Activated CD4-positive, CD25-positive, alpha-beta regulatory T cell treated with anti-CD3 and anti-CD28 coated beads, Interleukin-2, amount 50 U/mL, for 72 hours (primary cell): ENCODE results near the gene SH2D1A.
"Not testable (repeated sequence)": the region's sequence is repeated elsewhere in the genome, so short reads cannot be mapped to it uniquely, and the experiment has no call there.

Experiments used
- DNase-seq: peaks from one replicate; pipeline ENCODE4 v3.0.0; 2021

Gene SH2D1A

GRCh38 chrX:124358800-124359383 lies 12.5 kb downstream of the SH2D1A start:
- no peak for DNase-seq

DNA sequence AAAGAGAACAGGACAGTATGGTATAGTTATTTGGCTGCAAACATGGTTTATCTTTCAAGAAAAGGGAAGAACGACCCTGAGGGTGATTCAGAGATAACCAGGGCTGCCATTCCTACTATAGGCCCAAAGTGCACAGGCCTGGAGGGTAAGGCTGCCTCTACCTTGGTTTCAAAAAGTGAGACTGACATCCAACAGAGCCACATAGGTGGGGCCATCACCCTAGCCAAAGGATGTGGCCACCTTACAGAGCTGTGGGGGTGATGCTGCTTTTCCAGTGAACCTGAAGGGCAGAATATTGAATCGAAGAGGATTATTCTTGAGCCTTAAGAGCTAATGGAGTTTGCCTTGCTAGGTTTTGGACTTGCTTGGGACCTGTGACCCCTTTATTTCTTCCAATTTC lies 15.7 kb downstream of the SH2D1A start:
- no peak for DNase-seq

DNA sequence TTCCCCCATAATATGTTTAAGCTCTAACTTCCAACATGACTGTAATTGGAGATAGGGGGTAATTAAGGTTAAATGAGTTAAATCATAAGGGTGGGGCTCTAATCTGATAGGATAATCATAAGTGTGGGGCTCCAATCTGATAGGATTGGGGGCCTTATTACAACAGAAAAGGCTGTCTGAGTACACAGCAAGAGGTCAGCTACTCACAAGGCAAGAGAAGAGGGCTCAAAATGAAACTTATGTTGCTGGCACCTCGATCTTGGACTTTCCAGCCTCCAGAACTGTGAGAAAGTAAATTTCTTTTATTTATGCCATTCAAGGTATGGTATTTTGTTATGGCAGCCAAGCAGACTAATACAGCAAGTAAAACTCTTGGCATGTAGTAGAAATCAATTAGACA lies 16.4 kb downstream of the SH2D1A start:
- DNase-seq, result no peak

DNA sequence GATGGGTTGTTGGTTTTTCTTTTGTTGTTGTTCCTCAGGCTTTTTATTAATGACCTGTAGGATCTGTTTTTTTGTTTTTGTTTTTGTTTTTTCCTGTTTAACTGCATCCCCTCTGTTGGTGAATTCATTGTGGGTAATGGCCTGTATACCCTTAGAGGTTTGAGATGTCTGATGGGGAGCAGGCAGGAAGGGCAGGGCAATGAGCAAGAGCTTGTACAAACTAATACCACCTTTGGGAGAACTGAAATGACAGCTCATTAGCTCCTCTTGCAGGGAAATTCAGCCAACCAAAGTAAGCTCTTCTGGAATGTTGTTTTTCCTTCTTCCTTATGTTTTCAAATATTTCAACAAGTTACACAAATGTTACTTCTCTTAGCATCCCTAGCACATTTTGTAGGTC lies 23.4 kb downstream of the SH2D1A start:
- DNase-seq, result no peak

DNA sequence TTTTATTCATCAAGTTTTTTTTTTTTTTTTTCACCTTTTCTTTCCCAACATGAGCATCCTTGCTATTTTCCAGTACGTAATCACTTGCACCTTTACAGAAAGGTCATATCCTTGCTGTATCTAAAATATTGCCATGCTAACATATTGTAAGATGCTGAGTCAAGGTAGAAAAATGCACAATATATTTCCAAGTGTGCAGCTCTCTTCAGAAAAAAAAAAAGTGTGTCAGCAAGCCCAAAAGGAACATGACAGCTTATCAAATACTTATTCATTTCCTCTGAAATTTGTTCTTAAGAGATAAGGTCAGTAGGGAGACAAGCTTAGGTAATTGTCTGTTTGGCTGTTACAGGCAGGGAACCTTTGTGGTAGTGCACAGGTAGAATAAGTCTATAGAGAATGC lies 27.0 kb downstream of the SH2D1A start:
- no peak for DNase-seq

DNA sequence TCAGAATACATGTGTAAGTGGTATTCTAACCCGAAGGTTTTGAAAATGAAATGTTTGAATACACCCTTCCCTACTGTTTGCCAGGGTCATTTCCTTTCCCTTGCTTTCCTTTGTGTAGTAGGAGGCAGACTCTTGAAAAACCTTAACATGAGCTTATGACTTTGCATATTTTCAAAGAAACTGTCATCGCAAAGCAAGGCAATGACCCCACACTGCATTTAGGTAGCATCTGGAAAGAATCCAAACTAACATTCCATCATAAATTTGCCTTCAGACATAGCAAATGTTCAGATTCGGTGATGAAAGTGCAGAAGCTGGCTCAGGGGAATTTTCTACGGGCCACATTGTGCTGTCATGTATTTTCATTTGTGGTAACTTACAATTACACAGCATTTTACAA lies 32.3 kb downstream of the SH2D1A start:
- no peak for DNase-seq

- DNase-seq, result no peak
These were observed 37.0 kb downstream of the SH2D1A start for GRCh38 chrX:124383354-124383753.

- no peak for DNase-seq
These were observed 40.0 kb downstream of the SH2D1A start for GRCh38 chrX:124386401-124386800.

GRCh38 chrX:124388562-124388961 lies 42.2 kb downstream of the SH2D1A start:
- peak; percentile 56 for DNase-seq

DNA sequence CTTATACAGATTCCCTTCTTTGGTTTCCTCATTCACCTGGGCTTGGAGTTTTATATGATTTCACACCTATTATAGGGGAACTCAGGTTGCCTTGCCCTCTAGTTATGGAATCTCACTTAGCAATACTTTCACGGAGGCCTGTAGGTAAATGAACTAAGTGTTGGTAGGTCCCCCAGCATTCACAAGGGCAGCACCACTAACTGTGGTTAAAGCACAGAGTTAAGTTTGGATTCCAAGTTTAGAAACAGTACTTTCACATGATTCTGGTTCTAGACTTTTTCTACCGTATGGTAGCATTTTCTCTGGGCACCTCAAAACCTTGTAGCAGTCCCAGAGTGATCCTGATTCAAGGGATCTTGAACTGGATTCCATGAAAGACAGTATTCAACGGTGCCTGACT lies 46.4 kb downstream of the SH2D1A start:
- no peak for DNase-seq

DNA sequence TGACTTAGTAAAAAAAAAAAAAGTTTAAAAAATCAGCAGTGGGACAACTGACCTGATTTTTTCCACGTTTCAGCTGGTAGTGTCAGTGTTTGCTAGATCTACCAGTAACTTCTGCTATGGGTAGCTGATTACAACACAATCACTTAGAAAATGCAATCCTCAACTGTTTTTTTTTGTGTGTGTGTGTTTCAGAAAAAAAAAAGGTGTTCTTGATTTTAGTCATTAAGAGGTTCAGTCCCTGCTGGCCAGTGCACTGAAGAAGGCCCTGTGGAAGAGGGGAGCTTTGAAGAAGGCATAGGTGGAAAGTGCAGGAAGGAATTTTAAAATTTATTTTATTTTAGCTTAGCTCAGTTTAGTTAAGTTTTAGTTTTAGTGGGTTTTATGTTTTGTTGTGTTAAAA lies 46.9 kb downstream of the SH2D1A start:
- no peak for DNase-seq

- DNase-seq, result no peak
These were observed 47.3 kb downstream of the SH2D1A start for GRCh38 chrX:124393659-124394058.

- DNase-seq, result no peak
These were observed 49.0 kb downstream of the SH2D1A start for GRCh38 chrX:124395145-124395880.

- no peak for DNase-seq
These were observed 55.3 kb downstream of the SH2D1A start for GRCh38 chrX:124401696-124402095.

- no peak for DNase-seq
These were observed 59.5 kb downstream of the SH2D1A start for GRCh38 chrX:124405868-124406267.

GRCh38 chrX:124406294-124407014 lies 60.1 kb downstream of the SH2D1A start:
- no peak for DNase-seq

DNA sequence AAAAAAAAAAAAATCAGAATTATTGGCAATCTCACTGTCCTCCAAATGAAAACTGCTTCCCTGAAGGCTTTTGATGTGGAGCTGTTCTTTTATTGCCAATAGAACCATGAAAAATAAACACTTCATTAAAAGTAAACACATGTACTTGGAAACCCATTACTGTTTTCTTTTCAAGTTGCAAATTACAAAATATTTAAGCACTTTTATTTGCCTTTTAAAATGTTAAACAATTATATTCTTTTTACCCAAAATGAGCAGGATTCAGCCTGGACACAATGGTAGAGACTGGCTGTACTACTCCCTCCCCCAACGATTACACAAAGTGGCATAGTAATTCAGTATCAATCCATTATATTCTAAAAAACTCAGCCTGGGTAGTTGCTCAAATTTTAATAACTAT lies 60.9 kb downstream of the SH2D1A start:
- no peak for DNase-seq

DNA sequence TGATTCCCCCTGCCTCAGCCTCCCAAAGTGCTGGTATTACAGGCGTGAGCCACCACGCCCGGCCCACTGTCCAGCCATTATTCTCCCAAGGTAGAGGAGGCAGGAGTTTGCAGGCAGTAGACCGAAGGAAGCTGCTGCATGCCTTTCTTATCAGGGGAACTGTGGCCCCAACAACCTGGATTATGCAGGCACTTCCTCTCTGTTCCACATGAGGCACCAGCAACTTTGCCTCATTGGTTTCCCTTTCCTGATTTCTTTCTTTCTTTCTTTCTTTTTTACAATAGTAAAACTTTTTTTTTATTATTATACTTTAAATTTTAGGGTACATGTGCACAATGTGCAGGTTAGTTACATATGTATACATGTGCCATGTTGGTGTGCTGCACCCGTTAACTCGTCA lies 62.0 kb downstream of the SH2D1A start:
- not testable (repeated sequence) for DNase-seq

DNA sequence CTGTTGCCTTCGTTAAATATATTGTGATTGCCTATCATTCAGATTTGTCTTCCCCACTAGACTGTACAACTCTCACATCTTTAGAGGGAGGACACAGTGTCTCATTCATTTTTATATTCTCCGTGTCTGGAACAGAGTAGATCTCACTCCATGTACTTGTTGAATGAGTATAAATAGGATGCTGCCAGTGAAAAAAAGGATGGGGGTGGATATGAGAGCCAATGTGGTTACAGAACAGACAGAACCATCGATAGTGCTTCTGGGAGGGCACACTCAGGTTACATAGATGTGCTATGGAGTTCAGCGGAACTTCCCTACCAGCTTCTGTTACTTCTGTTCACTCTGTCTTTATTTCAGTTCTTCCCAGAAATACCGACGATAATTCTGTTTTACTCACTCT lies 66.9 kb downstream of the SH2D1A start:
- DNase-seq, result no peak

DNA sequence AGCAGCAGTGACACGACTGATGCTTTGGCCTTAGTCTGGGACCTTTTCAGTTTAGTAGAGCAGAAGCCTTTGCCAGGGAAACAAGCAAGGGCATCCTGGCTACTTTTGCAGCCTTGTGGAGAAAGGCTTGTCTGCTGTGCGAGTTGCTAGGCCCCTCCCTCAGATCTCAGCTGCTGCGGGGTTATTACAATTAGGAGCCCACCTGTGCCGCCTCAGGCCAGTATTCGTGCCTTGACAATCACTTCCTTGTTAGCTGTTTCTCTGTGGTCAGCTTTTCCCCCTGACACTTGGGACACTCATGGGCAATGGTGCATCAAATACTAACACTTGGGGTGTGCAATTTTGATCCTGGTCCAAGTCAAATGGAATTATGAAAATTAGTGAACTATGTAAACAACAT lies 67.9 kb downstream of the SH2D1A start:
- no peak for DNase-seq

DNA sequence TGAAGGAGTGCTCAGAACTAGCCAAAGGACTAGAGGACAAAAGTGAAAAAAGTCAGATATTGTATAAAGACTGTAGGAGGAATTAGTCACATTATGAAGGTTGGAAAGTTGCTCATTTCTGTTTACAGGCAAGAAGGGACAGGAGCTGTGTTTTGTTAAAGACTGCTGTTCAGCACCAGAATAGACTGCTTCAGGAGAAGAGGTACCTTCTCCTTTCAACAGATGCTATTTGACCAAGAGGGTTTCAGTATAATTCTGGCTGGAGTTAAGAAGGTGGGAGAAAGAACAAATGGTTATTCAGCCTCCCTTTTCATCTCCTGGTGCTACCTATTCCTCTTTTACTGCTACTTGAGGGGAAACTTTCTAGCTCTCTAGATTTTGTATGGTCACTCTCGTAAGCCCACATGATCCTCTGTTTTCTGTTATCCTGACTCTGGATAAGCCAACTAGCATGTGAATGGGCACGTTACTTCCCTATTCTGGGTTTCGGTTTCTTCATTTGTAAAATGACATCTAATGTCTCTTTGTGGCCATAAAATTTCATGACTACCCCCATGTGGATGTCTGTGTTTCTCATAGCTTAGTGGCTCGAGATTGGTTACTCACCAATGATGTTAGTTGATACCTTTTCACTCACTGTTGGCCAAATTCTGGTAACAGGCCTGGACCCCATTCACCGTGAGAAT lies 68.9 kb downstream of the SH2D1A start:
- no peak for DNase-seq

GRCh38 chrX:124421898-124422655 lies 75.7 kb downstream of the SH2D1A start:
- DNase-seq, result no peak
